ENCODE measurements around the gene KMO.

DNA sequence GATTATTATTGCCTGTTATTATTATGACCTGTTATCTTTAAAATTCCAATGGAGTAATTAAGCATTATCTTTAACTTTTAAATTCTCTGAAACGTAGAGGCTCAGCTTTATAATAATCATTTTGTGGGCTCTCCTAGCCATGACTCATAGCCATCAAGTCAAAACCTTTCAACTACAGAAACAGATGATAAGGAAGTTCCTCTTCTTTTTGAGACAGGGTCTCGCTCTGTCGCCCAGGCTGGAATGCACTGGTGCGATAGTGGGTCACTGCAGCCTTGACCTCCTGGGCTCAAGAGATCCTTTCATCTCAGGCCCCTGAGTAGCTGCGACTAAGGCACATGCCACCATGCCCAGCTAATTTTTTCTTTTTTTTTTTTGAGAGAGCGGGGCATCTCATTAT lies 64.5 kb downstream of the KMO start:
- TF ChIP-seq, protein P1, sequence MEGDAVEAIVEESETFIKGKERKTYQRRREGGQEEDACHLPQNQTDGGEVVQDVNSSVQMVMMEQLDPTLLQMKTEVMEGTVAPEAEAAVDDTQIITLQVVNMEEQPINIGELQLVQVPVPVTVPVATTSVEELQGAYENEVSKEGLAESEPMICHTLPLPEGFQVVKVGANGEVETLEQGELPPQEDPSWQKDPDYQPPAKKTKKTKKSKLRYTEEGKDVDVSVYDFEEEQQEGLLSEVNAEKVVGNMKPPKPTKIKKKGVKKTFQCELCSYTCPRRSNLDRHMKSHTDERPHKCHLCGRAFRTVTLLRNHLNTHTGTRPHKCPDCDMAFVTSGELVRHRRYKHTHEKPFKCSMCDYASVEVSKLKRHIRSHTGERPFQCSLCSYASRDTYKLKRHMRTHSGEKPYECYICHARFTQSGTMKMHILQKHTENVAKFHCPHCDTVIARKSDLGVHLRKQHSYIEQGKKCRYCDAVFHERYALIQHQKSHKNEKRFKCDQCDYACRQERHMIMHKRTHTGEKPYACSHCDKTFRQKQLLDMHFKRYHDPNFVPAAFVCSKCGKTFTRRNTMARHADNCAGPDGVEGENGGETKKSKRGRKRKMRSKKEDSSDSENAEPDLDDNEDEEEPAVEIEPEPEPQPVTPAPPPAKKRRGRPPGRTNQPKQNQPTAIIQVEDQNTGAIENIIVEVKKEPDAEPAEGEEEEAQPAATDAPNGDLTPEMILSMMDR (IDR thresholded peaks at IDR 0.05), result no peak
- no peak for TF ChIP-seq POLR2A (IDR thresholded peaks at IDR 0.05)

All from uterus (tissue), 2 donors.